HepG2 (cell line): ENCODE results near the gene ZNF575. TPM values are rescaled to one million over a fixed set of nuclear protein-coding genes. Genes with fewer than 3 reads are reported as not detected.
A peak's percentile ranks its signal among the peaks of the same experiment; 100 is the strongest.

ENCODE experiments used
- AKAP8 ChIP-seq: sonication (generic); formaldehyde crosslinking; IDR thresholded peaks from 2 replicates; pipeline ENCODE4 v1.5.1; 2020; ENCODE audit warnings: mild to moderate bottlenecking, missing genetic modification reagents
- CREB3 ChIP-seq: sonication (generic); formaldehyde crosslinking; IDR thresholded peaks from 2 replicates; pipeline ENCODE4 v1.5.0; 2020; ENCODE audit warnings: missing genetic modification reagents
- DMAP1 ChIP-seq: IDR thresholded peaks from 2 replicates; pipeline ENCODE4 v1.6.1; 2016
- E2F2 ChIP-seq: sonication (generic); formaldehyde crosslinking; IDR thresholded peaks from 2 replicates; pipeline ENCODE4 v1.4.0; 2020; ENCODE audit warnings: missing genetic modification reagents, borderline replicate concordance
- ETV5 ChIP-seq: IDR thresholded peaks from 2 replicates; pipeline ENCODE4 v1.6.1; 2018; ENCODE audit warnings: missing biosample characterization, missing genetic modification reagents, inconsistent platforms, borderline replicate concordance
- GZF1 ChIP-seq: sonication (generic); formaldehyde crosslinking; IDR thresholded peaks from 2 replicates; pipeline ENCODE4 v1.5.1; 2020; ENCODE audit warnings: mild to moderate bottlenecking, missing genetic modification reagents
- KAT8 ChIP-seq: IDR thresholded peaks from 2 replicates; pipeline ENCODE4 v1.6.1; 2016; ENCODE audit warnings: missing genetic modification reagents, missing compliant biosample characterization
- MEF2D ChIP-seq: sonication (generic); formaldehyde crosslinking; IDR thresholded peaks from 2 replicates; pipeline ENCODE4 v1.5.1; 2020; ENCODE audit warnings: mild to moderate bottlenecking, missing genetic modification reagents
- MLX ChIP-seq: IDR thresholded peaks from 2 replicates; pipeline ENCODE4 v1.6.1; 2016
- NCOA2 ChIP-seq: sonication (generic); formaldehyde crosslinking; IDR thresholded peaks from 2 replicates; pipeline ENCODE4 v1.8.0; 2022; ENCODE audit warnings: inconsistent platforms
- NCOR1 ChIP-seq: fragments of 200-600 bp; sonication (generic); IDR thresholded peaks from 2 replicates; pipeline ENCODE4 v1.7.0; 2017; ENCODE audit warnings: antibody characterized with exemption, low read length, borderline replicate concordance
- POGK ChIP-seq: sonication (generic); formaldehyde crosslinking; conservative IDR thresholded peaks from 2 replicates; pipeline ENCODE4 v1.8.0; 2022; ENCODE audit warnings: mild to moderate bottlenecking, moderate library complexity, missing genetic modification reagents
- POLR2G ChIP-seq: fragments of 200-400 bp; formaldehyde crosslinking; IDR thresholded peaks from 2 replicates; pipeline ENCODE4 v1.6.1; 2018; ENCODE audit warnings: mild to moderate bottlenecking, low read depth, low read length, moderate library complexity
- SAP130 ChIP-seq: IDR thresholded peaks from 2 replicates; pipeline ENCODE4 v1.6.1; 2016; ENCODE audit warnings: low read depth
- SCMH1 ChIP-seq: sonication (generic); formaldehyde crosslinking; IDR thresholded peaks from 2 replicates; pipeline ENCODE4 v1.9.0; 2021; ENCODE audit warnings: missing genetic modification reagents, mild to moderate bottlenecking, borderline replicate concordance
- ZBTB39 ChIP-seq: sonication (generic); formaldehyde crosslinking; IDR thresholded peaks from 2 replicates; pipeline ENCODE4 v1.5.0; 2020; ENCODE audit warnings: missing genetic modification reagents
- ZFP91 ChIP-seq: sonication (generic); formaldehyde crosslinking; IDR thresholded peaks from 2 replicates; pipeline ENCODE4 v1.9.0; 2022; ENCODE audit warnings: missing genetic modification reagents, mild to moderate bottlenecking, borderline replicate concordance
- ZNF670 ChIP-seq: sonication (generic); formaldehyde crosslinking; IDR thresholded peaks from 2 replicates; pipeline ENCODE4 v1.8.0; 2022; ENCODE audit warnings: mild to moderate bottlenecking, missing genetic modification reagents, borderline replicate concordance
- ZNF674 ChIP-seq: sonication (generic); formaldehyde crosslinking; IDR thresholded peaks from 2 replicates; pipeline ENCODE4 v1.5.0; 2020; ENCODE audit warnings: low read depth, mild to moderate bottlenecking, missing genetic modification reagents
- ZNF776 ChIP-seq: sonication (generic); formaldehyde crosslinking; IDR thresholded peaks from 2 replicates; pipeline ENCODE4 v1.4.0; 2020; ENCODE audit warnings: mild to moderate bottlenecking, missing genetic modification reagents
- ZNF891 ChIP-seq: sonication (generic); formaldehyde crosslinking; IDR thresholded peaks from 2 replicates; pipeline ENCODE4 v1.5.0; 2020; ENCODE audit warnings: mild to moderate bottlenecking, missing genetic modification reagents
- polyA plus RNA-seq, 8 experiments: library from polyadenylated mRNA; depleted of rRNA in 3 of 8; stranded (reverse) in 7 of 8; unstranded in 1 of 8; fragments of >200 nt; fragmentation: Illumina TruSeq in 4 of 8; extraction: Trizol in 4 of 8; gene quantifications; 2 replicates each; pipeline versions ENCODE4 v1.2.1 to v1.2.3, GENCODE V29; 2011 to 2016; ENCODE audit warnings: low read depth in 4 of 8, missing spikeins in 1 of 8, mixed read lengths in 1 of 8; ENCODE audit not compliant: insufficient read depth in 1 of 8
- total RNA-seq, 5 experiments: library from RNA; depleted of rRNA; stranded (reverse); fragments of >200 nt; fragmentation: Illumina TruSeq; extraction: Trizol; gene quantifications; 2 replicates each; pipeline ENCODE4 v1.2.3, GENCODE V29; 2016; ENCODE audit warnings: low read depth in 1 of 5

ZNF575 gene
- total and polyA plus RNA-seq, 2 of the 13 experiments (the other 11 are each of a cell fraction or from before 2014, with no cell fraction given) = 0.17 to 0.27 TPM

- TF ChIP-seq ETV5 (CRISPR knock-in tag) (peak; percentile 89), ZNF891 (CRISPR knock-in tag) (0 out of 2 replicates have a peak, but pooled peaks have one; percentile 54), AKAP8 (0 out of 2 replicates have a peak, but pooled peaks have one; percentile 49), NCOA2 (CRISPR knock-in tag) (no peak), MEF2D (CRISPR knock-in tag) (no peak), POGK (CRISPR knock-in tag) (peak; percentile 40; the same call in 1 of the 2 replicates), NCOR1 (peak; percentile 27; the same call in 1 of the 2 replicates), CREB3 (CRISPR knock-in tag) (0 out of 2 replicates have a peak, but pooled peaks have one; percentile 16), KAT8 (CRISPR knock-in tag) (no peak), ZBTB39 (CRISPR knock-in tag) (no peak), SCMH1 (CRISPR knock-in tag) (no peak), ZNF776 (CRISPR knock-in tag) (no peak), ZFP91 (CRISPR knock-in tag) (peak; percentile 58; the same call in 1 of the 2 replicates), DMAP1 (CRISPR knock-in tag) (peak; percentile 35; the same call in 1 of the 2 replicates), POLR2G (peak; percentile 62), ZNF670 (CRISPR knock-in tag) (0 out of 2 replicates have a peak, but pooled peaks have one; percentile 19), GZF1 (CRISPR knock-in tag) (no peak), MLX (CRISPR knock-in tag) (no peak; the same call in 1 of the 2 replicates), ZNF674 (CRISPR knock-in tag) (no peak), SAP130 (CRISPR knock-in tag) (peak; percentile 65), E2F2 (CRISPR knock-in tag) (no peak)
Observed at GRCh38 chr19:43504426-43505185, 28.4 kb upstream of the ZNF575 start, which contains the start of gene PHLDB3 (continued).
